ACC112 (cell line): Measurements from ENCODE around the gene SLC2A11.
"Not testable (repeated sequence)": the region's sequence is repeated elsewhere in the genome, so short reads cannot be mapped to it uniquely, and the experiment has no call there.

Experiments used
- H2AFZ ChIP-seq: fragments of 200-600 bp; sonication (generic); one replicate; pipeline ENCODE4 v1.6.0; 2017; ENCODE audit warnings: antibody characterized with exemption, low read length; ENCODE audit not compliant: unreplicated experiment
- H3K27ac ChIP-seq: fragments of 200-600 bp; sonication (generic); 2 replicates; pipeline ENCODE4 v1.5.1; 2014; ENCODE audit warnings: low read depth, mild to moderate bottlenecking, antibody characterized with exemption, low read length, moderate library complexity
- H3K27me3 ChIP-seq: fragments of 200-600 bp; sonication (generic); 2 replicates; pipeline ENCODE4 v1.6.1; 2014; ENCODE audit warnings: mild to moderate bottlenecking, antibody characterized with exemption, low read length, moderate library complexity, mixed read lengths; ENCODE audit not compliant: insufficient read depth
- H3K36me3 ChIP-seq: fragments of 200-600 bp; sonication (generic); 2 replicates; pipeline ENCODE4 v1.6.1; 2016; ENCODE audit warnings: mild to moderate bottlenecking, antibody characterized with exemption, low read length, moderate library complexity, mixed read lengths; ENCODE audit not compliant: insufficient read depth
- H3K4me1 ChIP-seq: fragments of 200-600 bp; sonication (generic); one replicate; pipeline ENCODE4 v1.6.1; 2016; ENCODE audit warnings: low read length, mixed read lengths; ENCODE audit not compliant: insufficient read depth, unreplicated experiment, control insufficient read depth
- H3K4me3 ChIP-seq: fragments of 200-600 bp; sonication (generic); 2 replicates; pipeline ENCODE4 v1.5.1; 2014; ENCODE audit warnings: mild to moderate bottlenecking, low read depth, low read length
- H3K79me2 ChIP-seq: fragments of 200-600 bp; sonication (generic); one replicate; pipeline ENCODE4 v1.6.0; 2016; ENCODE audit warnings: low read length; ENCODE audit not compliant: control insufficient read depth, unreplicated experiment, insufficient read depth

SLC2A11 gene

DNA sequence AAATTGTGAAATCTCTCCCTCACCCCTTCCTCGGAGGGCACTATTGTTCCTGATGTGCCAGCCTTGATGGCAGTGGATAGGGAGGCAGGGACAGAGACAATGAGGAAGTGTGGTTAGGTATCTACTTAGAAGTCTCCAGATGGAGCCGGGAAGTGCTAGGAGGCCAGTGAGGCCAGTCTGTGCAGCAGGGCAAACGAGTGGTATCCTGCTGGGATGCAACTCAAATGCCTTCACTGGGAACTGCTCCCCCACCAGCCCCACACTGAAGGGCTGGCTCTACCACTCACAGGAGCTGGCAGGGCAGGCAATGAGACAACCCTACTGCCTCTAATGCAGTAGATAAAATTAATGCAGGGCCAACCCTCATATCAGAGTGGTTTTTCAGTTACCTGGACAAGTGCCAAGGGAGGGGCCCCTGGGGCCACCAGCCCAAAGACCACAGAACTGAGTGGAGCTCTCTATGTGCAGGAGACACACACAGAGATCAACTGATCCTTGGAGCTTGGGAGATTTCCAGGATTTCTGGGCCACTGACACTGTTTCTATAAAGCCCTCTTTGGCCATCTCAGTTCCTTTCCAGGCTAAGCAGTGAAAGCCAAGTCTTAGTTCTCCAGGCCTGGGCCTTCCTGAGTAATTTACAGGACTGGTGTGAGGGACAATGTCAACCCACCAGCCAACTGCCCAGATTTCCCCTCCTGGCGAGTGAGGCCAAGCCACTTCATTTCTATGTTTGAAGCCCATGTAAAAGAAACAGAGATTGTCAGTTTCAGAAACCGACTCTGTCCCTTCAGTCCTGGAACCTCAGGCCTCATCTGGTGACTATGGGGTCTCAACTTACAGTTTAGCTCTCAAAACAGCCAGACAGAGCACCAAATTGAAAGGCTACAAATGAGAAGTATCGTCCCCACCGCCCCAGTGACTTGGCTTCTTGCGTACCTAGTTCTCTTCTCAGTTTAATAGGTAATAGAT is 40.6 kb downstream of the SLC2A11 start:
- Histone ChIP-seq H2AFZ (no peak overlapping the region), H3K36me3 (no peaks in the 10 kb centered on the region), H3K27ac (no peak overlapping the region), H3K27me3 (no peaks in the 10 kb centered on the region), H3K4me3 (no peak overlapping the region), H3K79me2 (peaks cover 18% of the 10 kb centered on the region), H3K4me1 (peaks cover 13% of the 10 kb centered on the region)

DNA sequence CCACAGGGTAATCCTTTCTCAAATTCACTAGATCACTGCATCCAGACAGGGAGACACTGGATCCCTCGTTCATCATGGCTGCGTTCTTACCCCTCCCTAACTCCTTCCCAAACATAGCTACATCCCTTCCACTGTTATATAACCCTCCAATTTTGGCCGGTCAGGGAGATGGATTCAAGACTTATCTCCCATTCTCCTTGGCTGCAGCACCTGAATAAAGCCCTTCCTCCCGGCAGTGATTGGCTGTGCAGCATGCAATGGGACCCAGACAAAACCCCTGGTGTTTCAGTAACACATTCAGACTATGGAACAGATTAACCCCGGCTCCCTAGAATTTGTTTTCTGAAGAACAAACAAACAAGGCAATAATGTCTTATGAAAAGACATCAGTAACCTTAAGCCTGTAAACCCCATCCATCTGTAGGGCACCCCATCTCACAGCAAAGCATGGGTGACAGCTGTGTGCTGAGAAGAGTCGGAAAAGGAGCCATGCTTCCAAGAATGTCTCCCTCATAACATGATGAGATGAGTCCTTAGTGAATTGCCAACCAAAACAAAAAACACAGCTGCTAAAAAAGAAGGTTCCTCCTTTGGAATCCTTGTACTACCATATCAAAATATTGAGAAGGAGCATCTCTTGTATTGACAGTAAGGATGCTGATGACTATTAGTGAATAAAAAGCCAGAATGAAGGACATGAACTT is 41.5 kb downstream of the SLC2A11 start:
- H3K27me3 ChIP-seq, result no peaks in the 10 kb centered on the region
- no peak overlapping the region for H3K4me3 ChIP-seq
- no peak overlapping the region for H2AFZ ChIP-seq
- no peaks in the 10 kb centered on the region for H3K36me3 ChIP-seq
- H3K79me2 ChIP-seq, result peaks cover 18% of the 10 kb centered on the region
- H3K4me1 ChIP-seq, result peaks cover 7% of the 10 kb centered on the region
- no peak overlapping the region for H3K27ac ChIP-seq

DNA sequence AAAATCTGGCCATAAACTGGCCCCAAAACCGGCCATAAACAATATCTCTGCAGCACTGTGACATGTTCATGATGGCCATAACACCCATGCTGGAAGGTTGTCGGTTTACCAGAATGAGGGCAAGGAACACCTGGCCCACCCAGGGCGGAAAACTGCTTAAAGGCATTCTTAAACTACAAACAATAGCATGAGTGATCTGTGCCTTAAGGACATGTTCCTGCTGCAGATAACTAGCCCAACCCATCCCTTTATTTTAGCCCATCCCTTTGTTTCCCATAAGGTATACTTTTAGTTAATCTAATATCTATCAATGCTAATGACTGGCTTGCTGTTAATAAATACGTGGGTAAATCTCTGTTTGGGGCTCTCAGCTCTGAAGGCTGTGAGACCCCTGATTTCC is 42.6 kb downstream of the SLC2A11 start:
- not testable (repeated sequence) for H3K27me3 ChIP-seq, H3K27ac ChIP-seq, H3K36me3 ChIP-seq

DNA sequence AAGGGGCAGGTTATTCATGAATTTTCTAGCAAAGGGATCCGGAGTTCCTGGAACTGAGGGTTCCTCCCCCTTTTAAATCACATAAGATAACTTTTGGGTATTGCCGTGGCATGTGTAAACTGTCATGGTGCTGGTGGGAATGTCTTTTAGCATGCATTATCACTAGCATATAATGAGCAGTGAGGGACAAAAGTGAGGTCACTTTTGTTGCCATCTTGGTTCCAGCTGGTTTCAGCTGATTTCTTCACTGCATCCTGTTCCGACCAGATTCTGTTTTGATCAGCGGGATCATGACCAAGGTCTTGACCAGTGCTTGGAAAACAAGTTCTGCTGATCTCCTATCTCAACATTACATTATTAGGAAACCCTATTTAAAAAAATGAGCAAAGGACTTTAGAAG is 43.9 kb downstream of the SLC2A11 start:
- H3K27me3 ChIP-seq, result no peaks in the 10 kb centered on the region
- no peak overlapping the region for H3K27ac ChIP-seq
- H3K4me1 ChIP-seq, result no peaks in the 10 kb centered on the region
- H2AFZ ChIP-seq, result no peak overlapping the region
- peaks cover 4% of the 10 kb centered on the region for H3K79me2 ChIP-seq
- no peaks in the 10 kb centered on the region for H3K36me3 ChIP-seq
- no peak overlapping the region for H3K4me3 ChIP-seq

More for the DNA sequence above, 42.6 kb downstream of the SLC2A11 start:
- H3K4me1 ChIP-seq, H2AFZ ChIP-seq, H3K4me3 ChIP-seq: not testable (repeated sequence)
- peaks cover 14% of the 10 kb centered on the region for H3K79me2 ChIP-seq

DNA sequence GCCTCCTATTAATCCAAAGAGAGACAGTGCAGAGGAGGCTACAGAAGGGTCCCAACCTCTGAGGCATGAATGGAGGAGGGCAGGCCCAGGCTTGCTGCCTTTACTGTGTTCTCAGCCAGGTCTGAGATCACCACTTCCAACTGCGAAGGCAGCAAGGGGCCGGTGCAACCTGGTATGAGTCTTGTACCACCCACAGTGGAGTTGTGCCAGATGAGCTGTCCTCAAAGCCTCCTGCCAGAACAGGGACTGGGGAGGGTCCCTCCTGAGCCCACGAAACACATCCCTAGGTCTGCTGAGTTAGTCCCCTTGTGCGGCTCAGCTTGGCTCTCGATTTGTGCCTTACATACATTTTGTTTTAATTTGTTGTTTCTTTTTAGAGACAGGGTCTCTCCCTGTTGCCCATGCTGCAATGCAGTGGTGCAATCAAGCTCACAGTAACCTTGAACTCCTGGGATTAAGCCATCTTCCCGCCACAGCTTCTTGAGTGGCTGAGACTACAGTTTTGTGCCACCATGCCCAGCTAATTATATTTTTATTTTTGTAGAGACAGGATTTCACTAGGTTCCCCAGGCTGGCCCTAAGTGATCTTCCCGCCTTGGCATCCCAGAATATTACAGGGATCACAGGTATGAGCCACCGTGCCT is 45.8 kb downstream of the SLC2A11 start:
- H3K4me3 ChIP-seq, result no peak overlapping the region
- no peaks in the 10 kb centered on the region for H3K36me3 ChIP-seq
- no peaks in the 10 kb centered on the region for H3K27me3 ChIP-seq
- H3K27ac ChIP-seq, result no peak overlapping the region
- H3K4me1 ChIP-seq, result no peaks in the 10 kb centered on the region
- H2AFZ ChIP-seq, result no peak overlapping the region
- no peaks in the 10 kb centered on the region for H3K79me2 ChIP-seq

DNA sequence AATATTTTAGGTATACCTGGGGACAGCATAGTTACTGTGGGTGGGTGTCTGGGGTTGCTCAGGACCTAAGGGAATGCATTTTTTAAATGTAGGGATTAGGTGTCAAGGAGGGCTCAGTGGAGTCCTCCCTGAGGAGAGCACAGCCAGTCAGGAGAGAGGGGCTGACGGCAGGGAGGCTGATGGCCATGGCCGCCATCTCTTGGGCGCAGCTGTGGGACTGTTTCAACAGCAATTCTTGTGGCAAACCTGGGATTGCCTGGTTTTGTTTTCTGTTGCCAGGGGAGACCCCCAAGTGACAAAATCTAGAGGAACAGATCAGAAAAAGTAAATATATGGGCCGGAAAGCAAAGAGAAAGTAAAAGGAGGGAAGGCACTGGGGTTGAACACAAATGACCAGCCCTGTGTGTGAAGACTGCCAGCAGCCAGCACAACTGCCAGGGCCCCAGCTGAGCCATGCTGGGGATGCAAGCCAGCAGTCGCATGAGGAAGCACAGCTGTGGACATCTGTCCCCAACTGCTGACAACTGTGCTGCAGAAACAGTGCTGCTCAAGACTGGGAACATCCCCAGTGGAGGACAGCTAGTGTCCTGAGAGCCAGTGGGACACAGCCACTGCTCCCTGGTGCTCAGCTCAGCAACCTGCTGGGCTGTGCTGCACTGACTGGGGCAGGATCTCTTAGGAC is 47.0 kb downstream of the SLC2A11 start:
- Histone ChIP-seq H3K4me3 (no peak overlapping the region), H3K27me3 (no peaks in the 10 kb centered on the region), H3K27ac (no peak overlapping the region), H3K79me2 (no peaks in the 10 kb centered on the region), H2AFZ (no peak overlapping the region), H3K36me3 (no peaks in the 10 kb centered on the region), H3K4me1 (no peaks in the 10 kb centered on the region)

DNA sequence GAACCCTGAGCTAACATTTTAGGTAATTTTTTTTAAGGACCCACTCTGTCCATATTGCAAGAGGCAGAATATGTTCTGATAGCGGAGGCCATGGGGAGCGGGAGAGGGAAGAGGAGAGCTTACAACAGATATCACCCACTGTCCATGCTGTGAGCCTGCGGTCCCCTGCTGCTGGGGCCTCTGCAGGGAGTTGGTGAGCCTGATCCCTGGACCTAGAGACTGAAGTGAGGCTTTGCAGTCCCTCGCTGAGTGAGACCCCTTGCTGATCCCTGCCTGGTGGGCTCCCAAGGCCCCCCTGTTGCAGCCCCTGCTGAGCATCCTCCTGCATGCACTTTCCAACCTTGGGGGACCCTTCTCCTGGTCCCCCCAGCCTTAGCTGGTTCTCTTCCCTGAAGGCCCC is 49.0 kb downstream of the SLC2A11 start:
- Histone ChIP-seq H3K4me3 (no peak overlapping the region), H3K27ac (no peak overlapping the region), H3K4me1 (no peaks in the 10 kb centered on the region), H3K27me3 (no peaks in the 10 kb centered on the region), H3K36me3 (no peaks in the 10 kb centered on the region), H3K79me2 (no peaks in the 10 kb centered on the region), H2AFZ (no peak overlapping the region)

DNA sequence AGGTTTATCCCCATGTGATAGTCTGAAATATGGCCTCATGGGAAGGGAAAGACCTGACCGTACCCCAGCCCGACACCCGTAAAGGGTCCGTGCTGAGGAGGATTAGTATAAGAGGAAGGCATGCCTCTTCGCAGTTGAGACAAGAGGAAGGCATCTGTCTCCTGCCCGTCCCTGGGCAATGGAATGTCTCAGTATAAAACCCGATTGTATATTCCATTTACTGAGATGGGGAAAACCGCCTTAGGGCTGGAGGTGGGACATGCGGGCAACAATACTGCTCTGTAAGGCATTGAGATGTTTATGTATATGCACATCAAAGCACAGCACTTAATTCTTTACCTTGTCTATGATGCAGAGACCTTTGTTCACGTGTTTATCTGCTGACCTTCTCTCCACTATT is 49.7 kb downstream of the SLC2A11 start:
- not testable (repeated sequence) for H3K79me2 ChIP-seq, H3K36me3 ChIP-seq, H3K4me1 ChIP-seq, H2AFZ ChIP-seq, H3K27ac ChIP-seq, H3K27me3 ChIP-seq, H3K4me3 ChIP-seq

DNA sequence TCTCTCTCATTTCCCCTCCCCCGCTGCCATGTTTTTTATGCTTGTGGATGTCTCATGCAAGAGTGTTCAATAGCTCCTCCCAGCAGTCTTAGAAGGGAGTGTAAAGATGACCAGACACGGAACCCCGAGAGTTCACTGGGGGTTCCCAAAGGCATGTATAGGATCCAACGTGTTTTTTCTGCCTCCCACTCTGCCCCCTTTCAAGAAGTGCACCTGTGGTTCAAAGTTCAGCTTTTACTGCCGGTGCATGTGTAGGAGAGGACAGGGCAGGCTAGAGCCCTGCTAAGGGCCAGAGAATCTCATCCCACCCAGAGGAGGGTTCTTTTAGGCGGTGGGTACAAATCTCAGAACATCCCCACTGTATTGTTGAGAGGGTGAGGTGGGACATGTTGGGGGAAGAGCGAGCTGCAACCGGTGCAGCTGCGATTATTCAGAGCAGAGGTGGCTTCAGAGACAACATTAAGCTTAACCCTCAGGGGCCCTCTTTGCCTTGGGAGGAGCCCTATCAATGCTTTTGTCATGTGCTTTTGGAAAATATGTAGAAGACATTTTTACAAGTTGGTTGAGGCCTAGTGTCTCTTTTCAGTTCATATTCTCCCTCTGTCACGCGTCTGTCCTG is 51.0 kb downstream of the SLC2A11 start:
- Histone ChIP-seq H3K36me3 (no peaks in the 10 kb centered on the region), H3K4me1 (peaks cover 4% of the 10 kb centered on the region), H3K79me2 (no peaks in the 10 kb centered on the region), H2AFZ (no peak overlapping the region), H3K27me3 (no peaks in the 10 kb centered on the region), H3K4me3 (no peak overlapping the region), H3K27ac (no peak overlapping the region)

DNA sequence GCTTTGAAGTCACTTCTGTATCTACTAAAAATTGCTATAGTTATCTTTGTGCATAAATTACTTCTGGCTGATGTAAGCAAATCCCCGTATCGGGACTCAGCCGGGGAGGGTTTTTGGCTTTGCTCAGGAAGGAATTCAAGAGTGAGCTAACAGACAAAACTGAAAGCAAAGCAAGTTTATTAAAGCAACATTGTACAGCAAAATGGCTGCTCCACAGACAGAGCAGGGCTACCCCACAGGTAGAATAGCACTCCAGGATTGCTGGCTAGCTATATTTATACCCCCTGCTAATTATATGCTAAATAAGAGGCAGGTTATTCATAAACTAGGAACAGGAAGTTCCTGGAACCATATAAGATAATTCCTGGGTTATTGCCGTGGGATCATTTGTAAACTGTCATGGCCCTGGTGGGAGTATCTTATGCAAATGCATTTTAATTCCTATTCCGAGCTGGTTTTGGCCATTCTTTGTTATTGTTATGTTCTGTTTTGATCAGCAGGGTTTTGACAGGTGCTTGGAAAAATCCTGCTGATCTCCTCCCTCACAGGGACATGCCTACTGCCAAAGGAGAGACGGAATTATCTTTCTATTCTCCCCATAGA is 51.7 kb downstream of the SLC2A11 start:
- no peak overlapping the region for H3K4me3 ChIP-seq
- peaks cover 8% of the 10 kb centered on the region for H3K4me1 ChIP-seq
- no peak overlapping the region for H2AFZ ChIP-seq
- no peak overlapping the region for H3K27ac ChIP-seq
- H3K36me3 ChIP-seq, result no peaks in the 10 kb centered on the region
- no peaks in the 10 kb centered on the region for H3K27me3 ChIP-seq
- no peaks in the 10 kb centered on the region for H3K79me2 ChIP-seq
